ENCODE results near the gene THAP7. TPM values are rescaled to one million over a fixed set of nuclear protein-coding genes. Genes with fewer than 3 reads are reported as not detected.

Gene THAP7
- total RNA-seq, 4 donors from 2014 or later, result 38.5 to 49.0 (median 42.5) TPM

- WGBS, 2 donors (ENCODE audit: low coverage in 1 of 2), result 44% methylated on average over 8 of the region's 27 CpGs; no CpG with 5 or more reads in 1 of the 2 donors
- TF ChIP-seq POLR2AphosphoS5 (IDR thresholded peaks at IDR 0.05), result no peak
- TF ChIP-seq EP300 (IDR thresholded peaks at IDR 0.05), result no peak
- TF ChIP-seq POLR2A (IDR thresholded peaks at IDR 0.05), result no peak
- no peak for TF ChIP-seq CTCF (IDR thresholded peaks at IDR 0.05)
- Histone ChIP-seq H3K4me1 (peaks cover 0 to 27% (median 7%) of the 10 kb centered on the region in 3 donors), H3K4me3 (peak overlapping the region; percentile 49 to 70), H3K36me3 (peaks cover 0 to 31% of the 10 kb centered on the region in 2 donors), H3K9me3 (no peaks in the 10 kb centered on the region), H3K27me3 (no peaks in the 10 kb centered on the region), H3K27ac (peak overlapping the region in 3 of 4 donors; percentile 55 to 72 (median 71))
- no peak for ATAC-seq
Measured at GRCh38 chr22:20956258-20957101, 45.4 kb downstream of the THAP7 start.

GRCh38 chr22:20955548-20955947 is 46.4 kb downstream of the THAP7 start:
- no peak for TF ChIP-seq POLR2A (IDR thresholded peaks at IDR 0.05)
- no peak for TF ChIP-seq POLR2AphosphoS5 (IDR thresholded peaks at IDR 0.05)
- no peak for TF ChIP-seq CTCF (IDR thresholded peaks at IDR 0.05)
- Histone ChIP-seq H3K27me3 (no peaks in the 10 kb centered on the region), H3K27ac (no peak overlapping the region), H3K36me3 (peaks cover 0 to 40% of the 10 kb centered on the region in 2 donors), H3K9me3 (no peaks in the 10 kb centered on the region), H3K4me1 (peaks cover 0 to 27% (median 7%) of the 10 kb centered on the region in 3 donors), H3K4me3 (no peak overlapping the region)
- no peak for ATAC-seq
- 54 to 89% methylated on average over 5 of the region's 7 CpGs for WGBS, 2 donors (ENCODE audit: low coverage in 1 of 2)

GRCh38 chr22:20953668-20954500 is 48.0 kb downstream of the THAP7 start:
- Histone ChIP-seq H3K27ac (no peak overlapping the region), H3K27me3 (no peaks in the 10 kb centered on the region), H3K9me3 (no peaks in the 10 kb centered on the region), H3K36me3 (peaks cover 0 to 54% of the 10 kb centered on the region in 2 donors), H3K4me1 (peaks cover 0 to 27% (median 7%) of the 10 kb centered on the region in 3 donors), H3K4me3 (no peak overlapping the region)
- WGBS, 2 donors (ENCODE audit: low coverage in 1 of 2), result 91 to 94% methylated on average over 6 to 7 of the region's 8 CpGs
- ATAC-seq, result peak; percentile 70
- TF ChIP-seq POLR2A (IDR thresholded peaks at IDR 0.05) (no peak), CTCF (IDR thresholded peaks at IDR 0.05) (no peak), EP300 (IDR thresholded peaks at IDR 0.05) (no peak), POLR2AphosphoS5 (IDR thresholded peaks at IDR 0.05) (no peak)

- TF ChIP-seq EP300 (IDR thresholded peaks at IDR 0.05) (no peak), POLR2AphosphoS5 (IDR thresholded peaks at IDR 0.05) (no peak)
- no peak overlapping the region for H3K27ac ChIP-seq
- no peak for ATAC-seq
- peaks cover 0 to 54% of the 10 kb centered on the region in 2 donors for H3K36me3 ChIP-seq
- 70 to 76% methylated on average over 3 of the region's 3 CpGs for WGBS, 2 donors (ENCODE audit: low coverage in 1 of 2)
- no peaks in the 10 kb centered on the region for H3K9me3 ChIP-seq
- H3K4me1 ChIP-seq, result peaks cover 0 to 25% (median 7%) of the 10 kb centered on the region in 3 donors
- no peak overlapping the region for H3K4me3 ChIP-seq
- H3K27me3 ChIP-seq, result no peaks in the 10 kb centered on the region
Measured at GRCh38 chr22:20953342-20953608, 48.6 kb downstream of the THAP7 start.

- TF ChIP-seq POLR2A (IDR thresholded peaks at IDR 0.05), result no peak
- no peak for TF ChIP-seq CTCF (IDR thresholded peaks at IDR 0.05)
- no peak for TF ChIP-seq EP300 (IDR thresholded peaks at IDR 0.05)
- TF ChIP-seq POLR2AphosphoS5 (IDR thresholded peaks at IDR 0.05), result no peak
- no peak overlapping the region for H3K27ac ChIP-seq
Measured at GRCh38 chr22:20952544-20953341, 49.2 kb downstream of the THAP7 start.

More at GRCh38 chr22:20952544-20953341, 49.2 kb downstream of the THAP7 start:
- 79 to 81% methylated on average over 11 to 13 of the region's 13 CpGs for WGBS, 2 donors (ENCODE audit: low coverage in 1 of 2)
- H3K36me3 ChIP-seq, result peaks cover 0 to 54% of the 10 kb centered on the region in 2 donors
- H3K4me3 ChIP-seq, result no peak overlapping the region
- H3K4me1 ChIP-seq, result peaks cover 0 to 23% (median 7%) of the 10 kb centered on the region in 3 donors
- ATAC-seq, result no peak
- H3K27me3 ChIP-seq, result no peaks in the 10 kb centered on the region
- H3K9me3 ChIP-seq, result no peaks in the 10 kb centered on the region
